HEK293 (cell line): ENCODE results near the gene SNX6.

Experiments
- CTCF ChIA-PET: fragments of 350-600 bp; formaldehyde crosslinking; extraction: SDS; loops from one replicate; lab custom pipeline; 2021; ENCODE audit warnings: antibody characterized with exemption; lab: Yijun Ruan, JAX
- POLR2A ChIA-PET: fragments of 300-600 bp; formaldehyde crosslinking; extraction: SDS; loops from one replicate; lab custom pipeline; 2020; ENCODE audit warnings: antibody characterized with exemption, inconsistent platforms; lab: Yijun Ruan, JAX
- H3K27ac ChIP-seq: fragments of 200-500 bp; sonication (Bioruptor generic); 2 replicates; pipeline ENCODE4 v1.5.1; 2014; ENCODE audit warnings: low read depth, low read length, control low read depth, inconsistent platforms; ENCODE audit errors: extremely low read depth
- H3K36me3 ChIP-seq, 2 experiments: fragments of 200-500 bp in 1 of 2; sonication (Bioruptor generic) in 1 of 2; 1 replicate in 1 of 2; 2 replicates in 1 of 2; pipeline ENCODE4 v1.5.1; 2014 to 2017; ENCODE audit warnings: inconsistent platforms in 2 of 2, low read length in 2 of 2; ENCODE audit not compliant: control insufficient read depth in 2 of 2, insufficient read depth in 1 of 2
- H3K4me1 ChIP-seq: fragments of 200-500 bp; sonication (Bioruptor generic); 2 replicates; pipeline ENCODE4 v1.5.1; 2014; ENCODE audit warnings: mild to moderate bottlenecking, low read length, inconsistent platforms; ENCODE audit not compliant: control insufficient read depth, insufficient read depth
- H3K4me3 ChIP-seq: 2 replicates; pipeline ENCODE4 v1.5.1; 2011; ENCODE audit warnings: low read depth, mild to moderate bottlenecking, control low read depth, low read length, moderate library complexity
- H3K9me3 ChIP-seq: fragments of 200-500 bp; sonication (Bioruptor generic); 2 replicates; pipeline ENCODE4 v1.5.1; 2014; ENCODE audit warnings: low read depth, low read length, inconsistent platforms; ENCODE audit not compliant: control insufficient read depth, insufficient read depth
- EGR2 ChIP-seq: fragments of 450-650 bp; formaldehyde crosslinking; IDR thresholded peaks from 2 replicates; pipeline ENCODE4 v1.5.1; 2016; ENCODE audit warnings: low read depth, missing biosample characterization, missing genetic modification characterization
- HOXC10 ChIP-seq: sonication (generic); formaldehyde crosslinking; IDR thresholded peaks from 2 replicates; pipeline ENCODE4 v1.8.1; 2023; ENCODE audit warnings: mild to moderate bottlenecking, missing genetic modification reagents
- MYNN ChIP-seq: fragments of 450-650 bp; formaldehyde crosslinking; IDR thresholded peaks from 2 replicates; pipeline ENCODE4 v1.5.1; 2016; ENCODE audit warnings: missing biosample characterization, missing genetic modification characterization, borderline replicate concordance
- SP2 ChIP-seq: fragments of 450-650 bp; formaldehyde crosslinking; IDR thresholded peaks from 2 replicates; pipeline ENCODE4 v1.5.1; 2016; ENCODE audit warnings: missing biosample characterization, missing genetic modification characterization
- WT1 ChIP-seq: fragments of 450-650 bp; formaldehyde crosslinking; IDR thresholded peaks from 2 replicates; pipeline ENCODE4 v1.5.1; 2016; ENCODE audit warnings: missing biosample characterization, missing genetic modification characterization
- ZBTB48 ChIP-seq: fragments of 450-650 bp; formaldehyde crosslinking; IDR thresholded peaks from 2 replicates; pipeline ENCODE4 v1.5.1; 2016; ENCODE audit warnings: missing biosample characterization, missing genetic modification characterization
- ZEB2 ChIP-seq: fragments of 450-650 bp; formaldehyde crosslinking; IDR thresholded peaks from 2 replicates; pipeline ENCODE4 v1.5.1; 2016; ENCODE audit warnings: missing biosample characterization, missing genetic modification characterization
- ZFP3 ChIP-seq: fragments of 450-650 bp; formaldehyde crosslinking; IDR thresholded peaks from 2 replicates; pipeline ENCODE4 v1.5.1; 2016; ENCODE audit warnings: low read depth, missing biosample characterization, missing genetic modification characterization
- ZFP69B ChIP-seq: fragments of 450-650 bp; formaldehyde crosslinking; IDR thresholded peaks from 2 replicates; pipeline ENCODE4 v1.5.1; 2016; ENCODE audit warnings: missing biosample characterization, missing genetic modification characterization
- ZNF157 ChIP-seq: fragments of 450-650 bp; formaldehyde crosslinking; IDR thresholded peaks from 2 replicates; pipeline ENCODE4 v1.5.1; 2016; ENCODE audit warnings: missing biosample characterization, missing genetic modification characterization
- ZNF221 ChIP-seq: fragments of 450-650 bp; formaldehyde crosslinking; IDR thresholded peaks from 2 replicates; pipeline ENCODE4 v1.5.1; 2017; ENCODE audit warnings: missing biosample characterization, missing genetic modification characterization, borderline replicate concordance
- ZNF274 ChIP-seq, 2 experiments: fragments of 200-500 bp in 1 of 2; fragments of 450-650 bp in 1 of 2; sonication (Bioruptor generic) in 1 of 2; formaldehyde crosslinking in 1 of 2; IDR thresholded peaks; 2 replicates each; pipeline versions ENCODE4 v1.5.1 to v1.6.1; 2014 to 2016; ENCODE audit warnings: borderline replicate concordance in 1 of 2, inconsistent platforms in 1 of 2, low read length in 1 of 2, missing biosample characterization in 1 of 2, missing genetic modification characterization in 1 of 2
- ZNF37A ChIP-seq: fragments of 450-650 bp; IDR thresholded peaks from 2 replicates; pipeline ENCODE4 v1.5.1; 2018; ENCODE audit warnings: missing biosample characterization, missing genetic modification characterization
- ZNF416 ChIP-seq: fragments of 450-650 bp; formaldehyde crosslinking; IDR thresholded peaks from 2 replicates; pipeline ENCODE4 v1.5.1; 2016; ENCODE audit warnings: missing biosample characterization, missing genetic modification characterization
- ZNF48 ChIP-seq: fragments of 450-650 bp; formaldehyde crosslinking; IDR thresholded peaks from 2 replicates; pipeline ENCODE4 v1.5.1; 2016; ENCODE audit warnings: missing biosample characterization, missing genetic modification characterization
- ZNF513 ChIP-seq: fragments of 450-650 bp; IDR thresholded peaks from 2 replicates; pipeline ENCODE4 v1.5.1; 2018; ENCODE audit warnings: missing biosample characterization, missing genetic modification characterization
- ZNF621 ChIP-seq: fragments of 450-650 bp; formaldehyde crosslinking; IDR thresholded peaks from 2 replicates; pipeline ENCODE4 v1.5.1; 2017; ENCODE audit warnings: missing biosample characterization, missing genetic modification characterization
- TF ChIP-seq, protein P1 (sequence below): fragments of 450-650 bp; formaldehyde crosslinking; IDR thresholded peaks from 2 replicates; pipeline ENCODE4 v1.5.1; 2016; ENCODE audit warnings: missing biosample characterization, missing genetic modification characterization
- TF ChIP-seq, protein P2 (sequence below): fragments of 450-650 bp; formaldehyde crosslinking; conservative IDR thresholded peaks from 2 replicates; pipeline ENCODE4 v1.5.1; 2016; ENCODE audit warnings: low read depth, missing biosample characterization, missing genetic modification characterization
- TF ChIP-seq, protein P3 (sequence below): fragments of 450-650 bp; formaldehyde crosslinking; IDR thresholded peaks from 2 replicates; pipeline ENCODE4 v1.5.1; 2016; ENCODE audit warnings: missing biosample characterization, missing genetic modification characterization

SNX6 gene

GRCh38 chr14:34604995-34605394, 25.0 kb downstream of the SNX6 start:
- TF ChIP-seq ZNF48 (tag by site-specific recombination) (no peak), ZNF221 (tag by site-specific recombination) (no peak), ZNF157 (tag by site-specific recombination) (no peak), ZNF416 (tag by site-specific recombination) (no peak), ZEB2 (no peak), ZFP3 (no peak), ZNF37A (tag by site-specific recombination) (no peak), MYNN (tag by site-specific recombination) (no peak), ZNF513 (no peak), ZNF621 (tag by site-specific recombination) (no peak)
- TF ChIP-seq, protein P1, sequence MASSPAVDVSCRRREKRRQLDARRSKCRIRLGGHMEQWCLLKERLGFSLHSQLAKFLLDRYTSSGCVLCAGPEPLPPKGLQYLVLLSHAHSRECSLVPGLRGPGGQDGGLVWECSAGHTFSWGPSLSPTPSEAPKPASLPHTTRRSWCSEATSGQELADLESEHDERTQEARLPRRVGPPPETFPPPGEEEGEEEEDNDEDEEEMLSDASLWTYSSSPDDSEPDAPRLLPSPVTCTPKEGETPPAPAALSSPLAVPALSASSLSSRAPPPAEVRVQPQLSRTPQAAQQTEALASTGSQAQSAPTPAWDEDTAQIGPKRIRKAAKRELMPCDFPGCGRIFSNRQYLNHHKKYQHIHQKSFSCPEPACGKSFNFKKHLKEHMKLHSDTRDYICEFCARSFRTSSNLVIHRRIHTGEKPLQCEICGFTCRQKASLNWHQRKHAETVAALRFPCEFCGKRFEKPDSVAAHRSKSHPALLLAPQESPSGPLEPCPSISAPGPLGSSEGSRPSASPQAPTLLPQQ (tag by site-specific recombination), result no peak
- TF ChIP-seq, protein P2, sequence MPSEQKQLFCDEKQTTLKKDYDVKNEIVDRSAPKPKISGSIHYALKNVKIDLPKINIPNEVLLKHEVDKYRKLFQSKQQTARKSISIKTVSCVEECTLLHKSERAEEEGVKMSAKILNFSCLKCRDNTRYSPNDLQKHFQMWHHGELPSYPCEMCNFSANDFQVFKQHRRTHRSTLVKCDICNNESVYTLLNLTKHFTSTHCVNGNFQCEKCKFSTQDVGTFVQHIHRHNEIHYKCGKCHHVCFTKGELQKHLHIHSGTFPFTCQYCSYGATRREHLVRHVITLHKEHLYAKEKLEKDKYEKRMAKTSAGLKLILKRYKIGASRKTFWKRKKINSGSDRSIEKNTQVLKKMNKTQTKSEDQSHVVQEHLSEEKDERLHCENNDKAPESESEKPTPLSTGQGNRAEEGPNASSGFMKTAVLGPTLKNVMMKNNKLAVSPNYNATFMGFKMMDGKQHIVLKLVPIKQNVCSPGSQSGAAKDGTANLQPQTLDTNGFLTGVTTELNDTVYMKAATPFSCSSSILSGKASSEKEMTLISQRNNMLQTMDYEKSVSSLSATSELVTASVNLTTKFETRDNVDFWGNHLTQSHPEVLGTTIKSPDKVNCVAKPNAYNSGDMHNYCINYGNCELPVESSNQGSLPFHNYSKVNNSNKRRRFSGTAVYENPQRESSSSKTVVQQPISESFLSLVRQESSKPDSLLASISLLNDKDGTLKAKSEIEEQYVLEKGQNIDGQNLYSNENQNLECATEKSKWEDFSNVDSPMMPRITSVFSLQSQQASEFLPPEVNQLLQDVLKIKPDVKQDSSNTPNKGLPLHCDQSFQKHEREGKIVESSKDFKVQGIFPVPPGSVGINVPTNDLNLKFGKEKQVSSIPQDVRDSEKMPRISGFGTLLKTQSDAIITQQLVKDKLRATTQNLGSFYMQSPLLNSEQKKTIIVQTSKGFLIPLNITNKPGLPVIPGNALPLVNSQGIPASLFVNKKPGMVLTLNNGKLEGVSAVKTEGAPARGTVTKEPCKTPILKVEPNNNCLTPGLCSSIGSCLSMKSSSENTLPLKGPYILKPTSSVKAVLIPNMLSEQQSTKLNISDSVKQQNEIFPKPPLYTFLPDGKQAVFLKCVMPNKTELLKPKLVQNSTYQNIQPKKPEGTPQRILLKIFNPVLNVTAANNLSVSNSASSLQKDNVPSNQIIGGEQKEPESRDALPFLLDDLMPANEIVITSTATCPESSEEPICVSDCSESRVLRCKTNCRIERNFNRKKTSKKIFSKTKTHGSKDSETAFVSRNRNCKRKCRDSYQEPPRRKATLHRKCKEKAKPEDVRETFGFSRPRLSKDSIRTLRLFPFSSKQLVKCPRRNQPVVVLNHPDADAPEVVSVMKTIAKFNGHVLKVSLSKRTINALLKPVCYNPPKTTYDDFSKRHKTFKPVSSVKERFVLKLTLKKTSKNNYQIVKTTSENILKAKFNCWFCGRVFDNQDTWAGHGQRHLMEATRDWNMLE (tag by site-specific recombination), result no peak
- Histone ChIP-seq H3K36me3 (peaks cover 77% of the 10 kb centered on the region in 2 experiments), H3K9me3 (no peaks in the 10 kb centered on the region), H3K4me3 (no peak overlapping the region), H3K27ac (no peak overlapping the region), H3K4me1 (no peaks in the 10 kb centered on the region)
- ChIA-PET POLR2A (interaction anchor here (0.7 kb wide), 1 partner anchor 31 kb away, joined by 3 read pairs; no protein-coding TSS in a partner anchor), CTCF (no interaction called here)

DNA sequence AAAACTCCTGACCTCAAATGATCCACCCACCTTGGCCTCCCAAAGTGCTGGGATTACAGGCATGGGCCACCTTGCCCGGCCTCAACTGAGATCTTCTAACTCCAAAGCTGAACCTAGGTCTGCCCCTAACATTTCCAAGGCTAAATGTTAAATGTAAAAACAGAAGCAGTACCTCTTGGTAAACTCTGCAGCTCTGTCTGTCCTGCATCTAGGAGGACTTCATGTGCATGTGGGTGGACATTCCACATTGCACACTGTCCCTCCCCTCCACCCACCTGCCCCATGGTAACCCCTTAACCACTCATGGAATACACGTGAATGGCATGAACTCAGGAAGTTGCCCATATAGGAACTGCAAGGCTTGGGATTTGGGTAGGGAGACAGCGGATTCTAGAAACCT, 33.1 kb downstream of the SNX6 start:
- no peaks in the 10 kb centered on the region for H3K9me3 ChIP-seq
- peaks cover 71 to 85% of the 10 kb centered on the region in 2 experiments for H3K36me3 ChIP-seq
- H3K27ac ChIP-seq, result no peak overlapping the region
- TF ChIP-seq HOXC10 (CRISPR knock-in tag) (no peak), EGR2 (0 out of 2 replicates have a peak, but pooled peaks have one; percentile 14)
- H3K4me1 ChIP-seq, result no peaks in the 10 kb centered on the region
- H3K4me3 ChIP-seq, result no peak overlapping the region
- CTCF ChIA-PET, result no interaction called here
- POLR2A ChIA-PET, result no interaction called here

- POLR2A ChIA-PET, result interaction anchor here (0.7 kb wide), 1 partner anchor 194 kb away, joined by 3 read pairs; no protein-coding TSS in a partner anchor
- TF ChIP-seq, protein P3, sequence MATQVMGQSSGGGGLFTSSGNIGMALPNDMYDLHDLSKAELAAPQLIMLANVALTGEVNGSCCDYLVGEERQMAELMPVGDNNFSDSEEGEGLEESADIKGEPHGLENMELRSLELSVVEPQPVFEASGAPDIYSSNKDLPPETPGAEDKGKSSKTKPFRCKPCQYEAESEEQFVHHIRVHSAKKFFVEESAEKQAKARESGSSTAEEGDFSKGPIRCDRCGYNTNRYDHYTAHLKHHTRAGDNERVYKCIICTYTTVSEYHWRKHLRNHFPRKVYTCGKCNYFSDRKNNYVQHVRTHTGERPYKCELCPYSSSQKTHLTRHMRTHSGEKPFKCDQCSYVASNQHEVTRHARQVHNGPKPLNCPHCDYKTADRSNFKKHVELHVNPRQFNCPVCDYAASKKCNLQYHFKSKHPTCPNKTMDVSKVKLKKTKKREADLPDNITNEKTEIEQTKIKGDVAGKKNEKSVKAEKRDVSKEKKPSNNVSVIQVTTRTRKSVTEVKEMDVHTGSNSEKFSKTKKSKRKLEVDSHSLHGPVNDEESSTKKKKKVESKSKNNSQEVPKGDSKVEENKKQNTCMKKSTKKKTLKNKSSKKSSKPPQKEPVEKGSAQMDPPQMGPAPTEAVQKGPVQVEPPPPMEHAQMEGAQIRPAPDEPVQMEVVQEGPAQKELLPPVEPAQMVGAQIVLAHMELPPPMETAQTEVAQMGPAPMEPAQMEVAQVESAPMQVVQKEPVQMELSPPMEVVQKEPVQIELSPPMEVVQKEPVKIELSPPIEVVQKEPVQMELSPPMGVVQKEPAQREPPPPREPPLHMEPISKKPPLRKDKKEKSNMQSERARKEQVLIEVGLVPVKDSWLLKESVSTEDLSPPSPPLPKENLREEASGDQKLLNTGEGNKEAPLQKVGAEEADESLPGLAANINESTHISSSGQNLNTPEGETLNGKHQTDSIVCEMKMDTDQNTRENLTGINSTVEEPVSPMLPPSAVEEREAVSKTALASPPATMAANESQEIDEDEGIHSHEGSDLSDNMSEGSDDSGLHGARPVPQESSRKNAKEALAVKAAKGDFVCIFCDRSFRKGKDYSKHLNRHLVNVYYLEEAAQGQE (tag by site-specific recombination), result no peak
- TF ChIP-seq ZBTB48 (tag by site-specific recombination) (no peak), SP2 (tag by site-specific recombination) (no peak), ZNF274 (IDR thresholded peaks at IDR 0.05; ENCODE audit: low read length) (no peak), ZNF274 (tag by site-specific recombination; IDR thresholded peaks at IDR 0.05; ENCODE audit: borderline replicate concordance) (no peak), WT1 (tag by site-specific recombination) (no peak), ZFP69B (no peak)
Measured at GRCh38 chr14:34593740-34594375, 36.1 kb downstream of the SNX6 start.

More at GRCh38 chr14:34593740-34594375, 36.1 kb downstream of the SNX6 start:
- Histone ChIP-seq H3K27ac (no peak overlapping the region), H3K4me3 (no peak overlapping the region), H3K9me3 (no peaks in the 10 kb centered on the region), H3K36me3 (peaks cover 80 to 90% of the 10 kb centered on the region in 2 experiments), H3K4me1 (no peaks in the 10 kb centered on the region)
- CTCF ChIA-PET, result no interaction called here
